HepG2 (cell line): ENCODE data around the gene MASP2. TPM values are rescaled to one million over a fixed set of nuclear protein-coding genes. Genes with fewer than 3 reads are reported as not detected.
A peak's percentile ranks its signal among the peaks of the same experiment; 100 is the strongest.

Source experiments
- ATF1 ChIP-seq: IDR thresholded peaks from 2 replicates; pipeline ENCODE4 v1.6.1; 2016; ENCODE audit warnings: mild to moderate bottlenecking, control low read depth
- ATF4 ChIP-seq, 2 experiments: fragments of 450-650 bp in 1 of 2; sonication (generic) in 1 of 2; formaldehyde crosslinking; IDR thresholded peaks; 2 replicates each; pipeline versions ENCODE4 v1.5.0 to v1.8.0; 2020 to 2022; ENCODE audit warnings: mild to moderate bottlenecking in 1 of 2, missing genetic modification reagents in 1 of 2
- CBX1 ChIP-seq: IDR thresholded peaks from one replicate; pipeline ENCODE4 v1.6.1; 2016; ENCODE audit warnings: antibody characterized with exemption, low read depth
- CEBPG ChIP-seq: IDR thresholded peaks from 2 replicates; pipeline ENCODE4 v1.6.1; 2016
- E2F2 ChIP-seq: sonication (generic); formaldehyde crosslinking; IDR thresholded peaks from 2 replicates; pipeline ENCODE4 v1.4.0; 2020; ENCODE audit warnings: missing genetic modification reagents, borderline replicate concordance
- GTF2F1 ChIP-seq: fragments of 150-350 bp; IDR thresholded peaks from 2 replicates; pipeline ENCODE4 v1.6.1; 2014; ENCODE audit warnings: low read length
- LCORL ChIP-seq, 2 experiments: fragments of 450-650 bp in 1 of 2; sonication (generic) in 1 of 2; formaldehyde crosslinking in 1 of 2; IDR thresholded peaks; 2 replicates each; pipeline versions ENCODE4 v1.5.0 to v1.6.1; 2017 to 2020; ENCODE audit warnings: antibody characterized with exemption in 1 of 2, missing genetic modification reagents in 1 of 2
- MYNN ChIP-seq: sonication (generic); formaldehyde crosslinking; IDR thresholded peaks from 2 replicates; pipeline ENCODE4 v1.4.0; 2020; ENCODE audit warnings: mild to moderate bottlenecking, low read depth, missing genetic modification reagents
- NKX3-1 ChIP-seq: sonication (generic); formaldehyde crosslinking; IDR thresholded peaks from 2 replicates; pipeline ENCODE4 v1.5.0; 2020; ENCODE audit warnings: missing genetic modification reagents
- PHF21A ChIP-seq: sonication (generic); formaldehyde crosslinking; IDR thresholded peaks from 2 replicates; pipeline ENCODE4 v1.5.0; 2020; ENCODE audit warnings: mild to moderate bottlenecking, missing genetic modification reagents
- RAD21 ChIP-seq: fragments of 450-650 bp; formaldehyde crosslinking; IDR thresholded peaks from 2 replicates; pipeline ENCODE4 v1.5.0; 2020; ENCODE audit warnings: mild to moderate bottlenecking
- THRA ChIP-seq: sonication (generic); formaldehyde crosslinking; IDR thresholded peaks from 2 replicates; pipeline ENCODE4 v1.4.0; 2020; ENCODE audit warnings: missing genetic modification reagents, borderline replicate concordance
- ZBTB1 ChIP-seq: sonication (generic); formaldehyde crosslinking; IDR thresholded peaks from 2 replicates; pipeline ENCODE4 v1.4.0; 2020; ENCODE audit warnings: missing genetic modification reagents, borderline replicate concordance
- ZMAT5 ChIP-seq: sonication (generic); formaldehyde crosslinking; IDR thresholded peaks from 2 replicates; pipeline ENCODE4 v1.5.0; 2020; ENCODE audit warnings: mild to moderate bottlenecking, low read depth, missing genetic modification reagents, borderline replicate concordance
- ZNF124 ChIP-seq: sonication (generic); formaldehyde crosslinking; IDR thresholded peaks from 2 replicates; pipeline ENCODE4 v1.4.0; 2020; ENCODE audit warnings: missing genetic modification reagents
- ZNF18 ChIP-seq: sonication (generic); formaldehyde crosslinking; IDR thresholded peaks from 2 replicates; pipeline ENCODE4 v1.8.0; 2022; ENCODE audit warnings: mild to moderate bottlenecking, missing genetic modification reagents; ENCODE audit not compliant: insufficient replicate concordance
- ZNF329 ChIP-seq: sonication (generic); formaldehyde crosslinking; IDR thresholded peaks from 2 replicates; pipeline ENCODE4 v1.9.0; 2021; ENCODE audit warnings: low read depth, mild to moderate bottlenecking, missing genetic modification reagents
- ZNF343 ChIP-seq: sonication (generic); formaldehyde crosslinking; IDR thresholded peaks from 2 replicates; pipeline ENCODE4 v1.4.0; 2020; ENCODE audit warnings: mild to moderate bottlenecking, missing genetic modification reagents
- ZNF501 ChIP-seq: sonication (generic); formaldehyde crosslinking; IDR thresholded peaks from 2 replicates; pipeline ENCODE4 v1.5.1; 2020; ENCODE audit warnings: mild to moderate bottlenecking, moderate library complexity, missing genetic modification reagents
- ZNF619 ChIP-seq: sonication (generic); formaldehyde crosslinking; IDR thresholded peaks from 2 replicates; pipeline ENCODE4 v1.4.0; 2020; ENCODE audit warnings: mild to moderate bottlenecking, missing genetic modification reagents
- ZNF644 ChIP-seq: IDR thresholded peaks from 2 replicates; pipeline ENCODE4 v1.6.1; 2016; ENCODE audit warnings: low read depth
- ZNF678 ChIP-seq: sonication (generic); formaldehyde crosslinking; IDR thresholded peaks from 2 replicates; pipeline ENCODE4 v1.4.0; 2020; ENCODE audit warnings: mild to moderate bottlenecking, missing genetic modification reagents
- ZNF839 ChIP-seq: sonication (generic); formaldehyde crosslinking; IDR thresholded peaks from 2 replicates; pipeline ENCODE4 v1.4.0; 2020; ENCODE audit warnings: missing genetic modification reagents, mild to moderate bottlenecking, borderline replicate concordance
- polyA plus RNA-seq, 8 experiments: library from polyadenylated mRNA; depleted of rRNA in 3 of 8; stranded (reverse) in 7 of 8; unstranded in 1 of 8; fragments of >200 nt; fragmentation: Illumina TruSeq in 4 of 8; extraction: Trizol in 4 of 8; gene quantifications; 2 replicates each; pipeline versions ENCODE4 v1.2.1 to v1.2.3, GENCODE V29; 2011 to 2016; ENCODE audit warnings: low read depth in 4 of 8, missing spikeins in 1 of 8, mixed read lengths in 1 of 8; ENCODE audit not compliant: insufficient read depth in 1 of 8
- total RNA-seq, 5 experiments: library from RNA; depleted of rRNA; stranded (reverse); fragments of >200 nt; fragmentation: Illumina TruSeq; extraction: Trizol; gene quantifications; 2 replicates each; pipeline ENCODE4 v1.2.3, GENCODE V29; 2016; ENCODE audit warnings: low read depth in 1 of 5

The MASP2 gene
- total and polyA plus RNA-seq, 2 of the 13 experiments (the other 11 are each of a cell fraction or from before 2014, with no cell fraction given) = 7.1 to 11.8 TPM

- no peak for TF ChIP-seq ZNF839 (CRISPR knock-in tag)
- TF ChIP-seq PHF21A (CRISPR knock-in tag) = no peak; the same call in 1 of the 2 replicates
- no peak; the same call in none of the 2 replicates for TF ChIP-seq RAD21 (CRISPR knock-in tag)
- TF ChIP-seq ATF4 (CRISPR knock-in tag; IDR thresholded peaks at IDR 0.05) = no peak
- no peak for TF ChIP-seq ZNF124 (CRISPR knock-in tag)
- no peak for TF ChIP-seq ZNF18 (CRISPR knock-in tag)
- TF ChIP-seq MYNN (CRISPR knock-in tag) = no peak
- peak; percentile 71; the same call in 1 of the 2 replicates for TF ChIP-seq THRA
- TF ChIP-seq ZNF329 (CRISPR knock-in tag) = no peak
- no peak for TF ChIP-seq LCORL (IDR thresholded peaks at IDR 0.05)
- TF ChIP-seq LCORL (CRISPR knock-in tag; IDR thresholded peaks at IDR 0.05) = peak; percentile 72
- TF ChIP-seq ZNF501 (CRISPR knock-in tag) = peak; percentile 64; the same call in 1 of the 2 replicates
- no peak for TF ChIP-seq ATF1
- TF ChIP-seq ZNF343 (CRISPR knock-in tag) = no peak
- no peak for TF ChIP-seq E2F2
- TF ChIP-seq CEBPG = peak; percentile 28; the same call in 1 of the 2 replicates
- 0 out of 2 replicates have a peak, but pooled peaks have one; percentile 26 for TF ChIP-seq ZNF619 (CRISPR knock-in tag)
- no peak for TF ChIP-seq ZMAT5 (CRISPR knock-in tag)
- TF ChIP-seq ZNF644 (CRISPR knock-in tag) = no peak
- no peak for TF ChIP-seq GTF2F1
- no peak for TF ChIP-seq CBX1
- TF ChIP-seq ZBTB1 = no peak
- TF ChIP-seq NKX3-1 (CRISPR knock-in tag) = 0 out of 2 replicates have a peak, but pooled peaks have one; percentile 40
- 0 out of 2 replicates have a peak, but pooled peaks have one; percentile 44 for TF ChIP-seq ZNF678 (CRISPR knock-in tag)
Observed at GRCh38 chr1:11046625-11047365, at the start of gene MASP2 (continued).
